GM21825 (cell line): Measurements from ENCODE around the gene KLRC1.
"Not testable (repeated sequence)": the region's sequence is repeated elsewhere in the genome, so short reads cannot be mapped to it uniquely, and the experiment has no call there.

Source experiments
- ATAC-seq: cut with Tn5 transposase; IDR thresholded peaks from one replicate; pipeline ENCODE4 v1.9.1; 2021; ENCODE audit warnings: mild to moderate bottlenecking, moderate library complexity; ENCODE audit not compliant: unreplicated experiment

KLRC1 gene

DNA sequence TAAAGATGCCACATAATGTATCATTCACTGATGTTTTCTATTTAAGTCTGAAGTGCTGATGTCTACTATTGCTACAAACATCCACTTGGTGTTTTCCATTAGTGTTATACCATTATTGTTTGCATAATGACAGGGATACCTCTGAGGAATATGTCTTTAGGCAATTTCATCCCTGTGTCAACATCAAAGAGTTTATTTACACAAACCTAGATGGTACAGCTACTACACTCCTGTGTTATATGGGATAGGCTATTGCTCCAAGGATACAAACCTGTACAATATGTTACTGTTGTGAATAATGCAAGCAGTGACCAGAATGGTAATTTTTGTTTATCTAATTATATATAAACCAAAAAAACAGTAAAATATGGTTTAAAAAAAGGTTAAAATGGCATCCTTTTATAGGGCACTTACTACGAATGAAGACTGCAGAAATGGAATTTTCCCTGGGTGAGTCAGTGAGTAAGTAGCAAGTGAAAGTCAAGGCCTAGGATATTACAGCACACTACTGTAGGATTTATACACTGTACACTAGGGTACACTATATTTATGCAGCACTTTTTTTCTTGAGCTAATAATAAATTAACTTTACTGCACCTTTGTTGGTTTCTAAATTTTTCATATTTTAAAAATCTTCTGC, 28.8 kb downstream of the KLRC1 start:
- ATAC-seq, result not testable (repeated sequence)

DNA sequence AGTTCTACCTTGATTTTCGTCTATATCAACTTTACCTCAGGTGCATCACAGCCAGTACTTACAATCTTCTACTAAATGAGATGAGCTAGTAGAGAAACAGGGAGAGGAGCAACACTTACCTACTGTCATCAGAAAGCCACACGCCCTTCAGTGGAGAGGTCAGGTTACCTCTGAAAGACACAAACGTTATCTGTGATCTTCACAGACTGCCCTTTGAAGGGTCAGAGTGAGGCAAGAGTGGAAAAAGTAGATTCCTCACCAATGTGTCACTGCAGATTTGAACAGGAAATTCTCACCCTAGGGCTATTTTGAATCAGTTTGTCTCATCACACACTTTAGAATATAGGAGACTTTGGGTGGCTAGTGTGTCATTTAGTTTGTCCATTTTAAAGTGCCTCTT, 31.0 kb downstream of the KLRC1 start:
- not testable (repeated sequence) for ATAC-seq

DNA sequence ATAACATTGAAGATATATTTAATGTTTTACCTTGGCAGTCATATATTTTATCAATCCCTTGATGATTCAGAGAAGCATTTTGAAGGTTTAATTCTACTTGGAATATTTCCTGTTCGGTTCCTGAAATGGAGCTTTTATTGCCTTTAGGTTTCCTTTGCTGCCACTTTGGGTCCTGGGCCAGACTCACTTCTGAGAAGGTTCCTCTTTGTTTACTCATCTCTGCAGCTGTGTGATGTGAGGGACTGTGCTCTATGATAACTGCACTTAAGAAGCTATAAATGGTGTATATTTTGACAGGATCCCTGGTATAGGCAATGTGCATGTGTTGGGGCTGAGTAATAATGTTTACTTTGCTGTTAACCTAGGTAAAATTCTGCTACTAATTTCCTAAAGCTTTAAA, 32.8 kb downstream of the KLRC1 start, which contains the start of gene KLRC3:
Gene KLRC3 (minus strand): TSS at position 262 of the 400 bp plus-strand sequence. CDS start 45 bp downstream, at position 217.
- ATAC-seq, result not testable (repeated sequence)

- no peak for ATAC-seq
These were observed 43.8 kb downstream of the KLRC1 start, which contains the start of gene KLRC4 for GRCh38 chr12:10409392-10409791. TSS of gene KLRC4 (minus strand) at chr12:10409757. CDS start at chr12:10409575, 182 bp downstream.

DNA sequence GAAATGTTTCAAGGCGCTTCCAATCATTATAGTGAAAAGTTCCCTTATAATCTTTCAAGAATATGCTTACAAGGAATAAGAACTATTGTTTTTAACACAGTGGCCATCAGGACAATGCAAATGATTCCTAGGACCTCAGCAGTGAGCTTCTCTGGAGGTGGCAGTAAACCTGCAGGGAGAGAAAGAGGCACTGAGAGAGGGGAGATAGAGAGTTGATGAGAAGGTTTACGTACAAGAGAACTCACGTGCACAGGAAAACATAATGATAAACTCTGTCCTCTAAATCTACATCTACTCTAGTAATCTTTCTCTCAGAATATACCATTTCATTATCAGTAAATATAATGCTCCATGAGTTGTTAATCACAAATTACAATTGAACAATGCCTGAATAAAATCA, 44.3 kb downstream of the KLRC1 start:
- no peak for ATAC-seq

DNA sequence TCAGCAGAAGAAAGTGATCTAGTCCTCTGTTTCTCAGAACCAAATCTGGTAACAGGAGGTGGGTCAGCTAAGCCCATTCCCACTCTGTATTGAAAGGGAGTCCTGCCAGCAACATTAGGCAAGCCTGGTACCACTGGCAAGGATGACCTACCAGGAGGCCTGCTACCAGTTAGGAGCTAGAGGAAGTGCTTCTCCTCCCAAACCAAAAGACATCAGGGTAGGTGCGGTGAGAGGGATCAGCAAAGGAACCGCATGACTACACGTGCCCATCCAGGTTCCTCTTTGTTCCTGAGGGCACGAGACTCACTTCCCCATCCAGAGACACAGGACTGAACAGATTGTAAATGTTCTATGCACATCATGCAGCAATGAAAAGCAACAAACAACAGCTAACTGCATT, 46.5 kb downstream of the KLRC1 start:
- no peak for ATAC-seq

GRCh38 chr12:10405294-10405693, 47.9 kb downstream of the KLRC1 start:
- ATAC-seq, result no peak

DNA sequence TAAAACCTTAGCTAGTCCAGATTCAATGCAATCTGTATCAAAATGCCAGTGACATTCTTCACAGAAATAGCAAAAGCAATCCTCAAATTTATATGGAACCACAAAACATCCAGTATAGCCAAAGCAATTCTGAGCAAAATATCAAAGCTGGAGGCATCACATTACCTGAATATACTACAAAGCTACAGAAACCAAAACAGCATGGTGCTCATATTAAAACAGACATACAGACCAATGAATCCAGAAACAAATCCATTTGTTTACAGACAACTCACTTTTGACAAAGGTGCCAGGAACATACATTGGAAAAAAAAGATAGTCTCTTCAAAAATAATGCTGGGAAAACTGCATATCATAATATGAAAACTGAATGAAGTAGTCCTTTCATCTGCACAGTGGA, 48.4 kb downstream of the KLRC1 start:
- ATAC-seq, result no peak

GRCh38 chr12:10400829-10401228, 52.3 kb downstream of the KLRC1 start:
- no peak for ATAC-seq

GRCh38 chr12:10398168-10398567, 55.0 kb downstream of the KLRC1 start:
- ATAC-seq, result no peak

DNA sequence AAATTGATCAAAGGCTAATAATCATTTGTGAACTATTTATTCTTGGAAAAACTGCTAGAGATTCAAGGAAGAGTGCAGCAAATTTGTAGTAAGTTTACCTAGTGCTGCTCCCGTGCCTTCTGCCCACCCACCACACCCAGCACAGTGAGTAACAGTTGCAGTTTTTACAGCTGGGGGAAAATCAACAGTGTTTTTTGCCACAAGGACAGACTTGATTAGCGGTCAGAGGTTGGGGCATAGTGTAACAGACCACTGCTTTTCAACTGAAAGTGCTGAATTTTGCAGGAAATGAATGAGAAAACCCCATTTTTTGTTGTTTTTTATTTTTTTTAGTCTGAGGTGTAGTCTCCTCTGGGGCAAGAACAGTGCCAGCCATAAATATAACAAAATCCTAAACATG, 55.9 kb downstream of the KLRC1 start:
- no peak for ATAC-seq

DNA sequence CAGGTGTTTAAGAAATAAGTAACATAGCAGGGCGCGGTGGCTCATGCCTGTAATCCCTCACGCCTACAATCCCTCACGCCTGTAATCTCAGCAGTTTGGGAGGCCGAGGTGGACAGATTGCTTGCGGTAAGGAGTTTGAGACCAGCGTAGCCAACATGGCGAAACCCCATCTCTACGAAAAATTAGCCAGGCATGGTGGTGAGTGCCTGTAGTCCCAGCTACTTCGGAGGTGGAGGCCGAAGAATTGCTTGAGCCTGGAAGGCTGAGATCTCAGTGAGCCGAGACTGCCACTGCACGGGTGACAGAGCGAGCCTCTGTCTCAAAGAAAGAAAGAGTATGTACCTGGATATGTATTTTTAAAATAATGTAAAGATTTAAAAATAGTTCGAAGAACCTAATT, 57.0 kb downstream of the KLRC1 start:
- not testable (repeated sequence) for ATAC-seq
